Activated T-cell treated with anti-CD3 and anti-CD28 coated beads, Interleukin-2, amount 50 U/mL, for 48 hours (primary cell): ENCODE measurements around the gene IL6ST.

ENCODE experiments used
- DNase-seq, 2 experiments: peaks; one replicate each; pipeline ENCODE4 v3.0.0-alpha.2; 2020

The IL6ST gene

GRCh38 chr5:55917402-55918086 is 77.2 kb downstream of the IL6ST start:
- no peak for DNase-seq

GRCh38 chr5:55916986-55917385 is 77.8 kb downstream of the IL6ST start:
- no peak for DNase-seq

- DNase-seq = no peak
Measured at GRCh38 chr5:55915783-55916182, 79.0 kb downstream of the IL6ST start.

GRCh38 chr5:55914971-55915370 is 79.8 kb downstream of the IL6ST start:
- no peak for DNase-seq

GRCh38 chr5:55913466-55914413 is 81.0 kb downstream of the IL6ST start:
- DNase-seq = no peak

- DNase-seq = no peak
Measured at GRCh38 chr5:55911784-55912653, 82.7 kb downstream of the IL6ST start.

GRCh38 chr5:55908804-55909203 is 86.0 kb downstream of the IL6ST start:
- DNase-seq = no peak

- no peak for DNase-seq
Measured at GRCh38 chr5:55907927-55908326, 86.8 kb downstream of the IL6ST start.

GRCh38 chr5:55905251-55905650 is 89.5 kb downstream of the IL6ST start:
- no peak for DNase-seq

GRCh38 chr5:55904152-55904551 is 90.6 kb downstream of the IL6ST start:
- no peak for DNase-seq

GRCh38 chr5:55903121-55903701 is 91.6 kb downstream of the IL6ST start:
- DNase-seq = peak; percentile 84 to 85

GRCh38 chr5:55902696-55903095 is 92.1 kb downstream of the IL6ST start:
- no peak for DNase-seq

GRCh38 chr5:55900776-55901175 is 94.0 kb downstream of the IL6ST start:
- no peak for DNase-seq

- DNase-seq = no peak
Measured at GRCh38 chr5:55900068-55900467, 94.7 kb downstream of the IL6ST start.

GRCh38 chr5:55899344-55899743 is 95.4 kb downstream of the IL6ST start:
- DNase-seq = no peak

GRCh38 chr5:55897905-55898304 is 96.9 kb downstream of the IL6ST start:
- DNase-seq = peak; percentile 34 to 45

- DNase-seq = no peak
Measured at GRCh38 chr5:55897206-55897894, 97.4 kb downstream of the IL6ST start.

GRCh38 chr5:55896663-55897062 is 98.1 kb downstream of the IL6ST start:
- DNase-seq = no peak

- DNase-seq = no peak
Measured at GRCh38 chr5:55896238-55896637, 98.5 kb downstream of the IL6ST start.

- no peak for DNase-seq
Measured at GRCh38 chr5:55895346-55895745, 99.4 kb downstream of the IL6ST start.

GRCh38 chr5:55894135-55894534 is 100.6 kb downstream of the IL6ST start:
- DNase-seq = no peak

GRCh38 chr5:55892479-55892878 is 102.3 kb downstream of the IL6ST start:
- DNase-seq = no peak
